ENCODE results near the gene LAMA3.
"Not testable (repeated sequence)": the region's sequence is repeated elsewhere in the genome, so short reads cannot be mapped to it uniquely, and the experiment has no call there.

Gene LAMA3

GRCh38 chr18:23725351-23725750 is 36.1 kb downstream of the LAMA3 start:
- DNase-seq (ENCODE audit: low spot score): no peak
- TF ChIP-seq CTCF (IDR thresholded peaks at IDR 0.05; ENCODE audit: borderline replicate concordance, control extremely low read depth, extremely low read depth, insufficient read depth, missing control alignments): no peak
- in situ Hi-C loops (cut with MboI; ENCODE audit: low sequenced_read_pairs, unreplicated experiment): no loop called here

- no peak for DNase-seq (ENCODE audit: low spot score)
- in situ Hi-C loops (cut with MboI; ENCODE audit: low sequenced_read_pairs, unreplicated experiment): no loop called here
- no peak for TF ChIP-seq CTCF (IDR thresholded peaks at IDR 0.05; ENCODE audit: borderline replicate concordance, control extremely low read depth, extremely low read depth, insufficient read depth, missing control alignments)
These were observed 36.8 kb downstream of the LAMA3 start for GRCh38 chr18:23725827-23726661.

- no peak for TF ChIP-seq CTCF (IDR thresholded peaks at IDR 0.05; ENCODE audit: borderline replicate concordance, control extremely low read depth, extremely low read depth, insufficient read depth, missing control alignments)
- in situ Hi-C loops (cut with MboI; ENCODE audit: low sequenced_read_pairs, unreplicated experiment): no loop called here
- DNase-seq (ENCODE audit: low spot score): no peak
These were observed 38.6 kb downstream of the LAMA3 start for GRCh38 chr18:23727707-23728493.

GRCh38 chr18:23730857-23731256 is 41.6 kb downstream of the LAMA3 start:
- no peak for DNase-seq (ENCODE audit: low spot score)
- TF ChIP-seq CTCF (IDR thresholded peaks at IDR 0.05; ENCODE audit: borderline replicate concordance, control extremely low read depth, extremely low read depth, insufficient read depth, missing control alignments): no peak
- in situ Hi-C loops (cut with MboI; ENCODE audit: low sequenced_read_pairs, unreplicated experiment): no loop called here

- no peak for DNase-seq (ENCODE audit: low spot score)
- in situ Hi-C loops (cut with MboI; ENCODE audit: low sequenced_read_pairs, unreplicated experiment): no loop called here
- no peak for TF ChIP-seq CTCF (IDR thresholded peaks at IDR 0.05; ENCODE audit: borderline replicate concordance, control extremely low read depth, extremely low read depth, insufficient read depth, missing control alignments)
These were observed 42.6 kb downstream of the LAMA3 start for GRCh38 chr18:23731861-23732260.

GRCh38 chr18:23732439-23732838 is 43.2 kb downstream of the LAMA3 start:
- no peak for TF ChIP-seq CTCF (IDR thresholded peaks at IDR 0.05; ENCODE audit: borderline replicate concordance, control extremely low read depth, extremely low read depth, insufficient read depth, missing control alignments)
- in situ Hi-C loops (cut with MboI; ENCODE audit: low sequenced_read_pairs, unreplicated experiment): no loop called here
- no peak for DNase-seq (ENCODE audit: low spot score)

- DNase-seq (ENCODE audit: low spot score); in situ Hi-C loops (cut with MboI; ENCODE audit: low sequenced_read_pairs, unreplicated experiment): not testable (repeated sequence)
These were observed 44.0 kb downstream of the LAMA3 start for GRCh38 chr18:23733265-23733664.
